HEK293 (cell line): Measurements from ENCODE around the gene FAM8A1.

Experiments
- CTCF ChIP-seq: fragments of 450-650 bp; formaldehyde crosslinking; IDR thresholded peaks from 2 replicates; pipeline ENCODE4 v1.5.1; 2016; ENCODE audit warnings: missing biosample characterization, missing genetic modification characterization
- GLI4 ChIP-seq: fragments of 450-650 bp; formaldehyde crosslinking; IDR thresholded peaks from 2 replicates; pipeline ENCODE4 v1.5.1; 2016; ENCODE audit warnings: missing biosample characterization, missing genetic modification characterization
- MEIS1 ChIP-seq: sonication (generic); formaldehyde crosslinking; IDR thresholded peaks from 2 replicates; pipeline ENCODE4 v1.8.1; 2022; ENCODE audit warnings: missing genetic modification reagents, mild to moderate bottlenecking, borderline replicate concordance
- PRDM1 ChIP-seq: fragments of 450-650 bp; formaldehyde crosslinking; IDR thresholded peaks from 2 replicates; pipeline ENCODE4; 2016; ENCODE audit warnings: missing biosample characterization, missing genetic modification characterization
- SP7 ChIP-seq: fragments of 450-650 bp; formaldehyde crosslinking; IDR thresholded peaks from 2 replicates; pipeline ENCODE4 v1.5.1; 2016; ENCODE audit warnings: missing biosample characterization, missing genetic modification characterization
- ZBTB44 ChIP-seq: fragments of 450-650 bp; IDR thresholded peaks from 2 replicates; pipeline ENCODE4 v1.5.1; 2018; ENCODE audit warnings: missing biosample characterization, mild to moderate bottlenecking, missing genetic modification characterization
- ZFP3 ChIP-seq: fragments of 450-650 bp; formaldehyde crosslinking; IDR thresholded peaks from 2 replicates; pipeline ENCODE4 v1.5.1; 2016; ENCODE audit warnings: low read depth, missing biosample characterization, missing genetic modification characterization
- ZNF155 ChIP-seq: fragments of 450-650 bp; formaldehyde crosslinking; IDR thresholded peaks from 2 replicates; pipeline ENCODE4 v1.5.1; 2016; ENCODE audit warnings: missing biosample characterization, missing genetic modification characterization
- ZNF157 ChIP-seq: fragments of 450-650 bp; formaldehyde crosslinking; IDR thresholded peaks from 2 replicates; pipeline ENCODE4 v1.5.1; 2016; ENCODE audit warnings: missing biosample characterization, missing genetic modification characterization
- ZNF175 ChIP-seq: fragments of 450-650 bp; formaldehyde crosslinking; IDR thresholded peaks from 2 replicates; pipeline ENCODE4 v1.5.1; 2016; ENCODE audit warnings: missing biosample characterization, missing genetic modification characterization
- ZNF24 ChIP-seq: fragments of 450-650 bp; formaldehyde crosslinking; IDR thresholded peaks from 2 replicates; pipeline ENCODE4 v1.5.1; 2016; ENCODE audit warnings: missing biosample characterization, missing genetic modification characterization
- ZNF292 ChIP-seq: fragments of 450-650 bp; formaldehyde crosslinking; IDR thresholded peaks from 2 replicates; pipeline ENCODE4 v1.5.1; 2016; ENCODE audit warnings: low read depth, missing biosample characterization, missing genetic modification characterization, borderline replicate concordance
- ZNF518A ChIP-seq: fragments of 450-650 bp; formaldehyde crosslinking; conservative IDR thresholded peaks from 2 replicates; pipeline ENCODE4 v1.5.1; 2016; ENCODE audit warnings: low read depth, missing biosample characterization, missing genetic modification characterization
- ZNF558 ChIP-seq: fragments of 450-650 bp; formaldehyde crosslinking; IDR thresholded peaks from 2 replicates; pipeline ENCODE4 v1.5.1; 2016; ENCODE audit warnings: missing biosample characterization, missing genetic modification characterization
- ZNF571 ChIP-seq: fragments of 450-650 bp; formaldehyde crosslinking; IDR thresholded peaks from 2 replicates; pipeline ENCODE4 v1.5.0; 2017; ENCODE audit warnings: missing biosample characterization, missing genetic modification characterization
- ZNF580 ChIP-seq: fragments of 450-650 bp; formaldehyde crosslinking; IDR thresholded peaks from 2 replicates; pipeline ENCODE4 v1.5.1; 2016; ENCODE audit warnings: missing biosample characterization, missing genetic modification characterization
- ZNF664 ChIP-seq: fragments of 450-650 bp; formaldehyde crosslinking; IDR thresholded peaks from 2 replicates; pipeline ENCODE4 v1.5.1; 2016; ENCODE audit warnings: missing biosample characterization, missing genetic modification characterization
- ZNF670 ChIP-seq: fragments of 450-650 bp; formaldehyde crosslinking; IDR thresholded peaks from 2 replicates; pipeline ENCODE4 v1.5.1; 2016; ENCODE audit warnings: missing biosample characterization, missing genetic modification characterization, low read depth
- ZNF677 ChIP-seq: fragments of 450-650 bp; IDR thresholded peaks from 2 replicates; pipeline ENCODE4 v1.5.0; 2018; ENCODE audit warnings: missing biosample characterization, mild to moderate bottlenecking, missing genetic modification characterization, moderate library complexity
- ZNF791 ChIP-seq: fragments of 450-650 bp; formaldehyde crosslinking; IDR thresholded peaks from 2 replicates; pipeline ENCODE4 v1.5.1; 2016; ENCODE audit warnings: missing biosample characterization, missing genetic modification characterization
- ZNF837 ChIP-seq: fragments of 450-650 bp; formaldehyde crosslinking; IDR thresholded peaks from 2 replicates; pipeline ENCODE4 v1.5.1; 2016; ENCODE audit warnings: missing biosample characterization, missing genetic modification characterization
- TF ChIP-seq, protein P1 (sequence below): fragments of 450-650 bp; formaldehyde crosslinking; IDR thresholded peaks from 2 replicates; pipeline ENCODE4 v1.5.1; 2017; ENCODE audit warnings: missing biosample characterization, missing genetic modification characterization
- TF ChIP-seq, protein P2 (sequence below): fragments of 450-650 bp; formaldehyde crosslinking; IDR thresholded peaks from 2 replicates; pipeline ENCODE4 v1.5.1; 2016; ENCODE audit warnings: missing biosample characterization, missing genetic modification characterization
- TF ChIP-seq, protein P3 (sequence below): fragments of 450-650 bp; formaldehyde crosslinking; IDR thresholded peaks from 2 replicates; pipeline ENCODE4 v1.5.1; 2016; ENCODE audit warnings: missing biosample characterization, missing genetic modification characterization
- TF ChIP-seq, protein P4 (sequence below): fragments of 450-650 bp; formaldehyde crosslinking; IDR thresholded peaks from 2 replicates; pipeline ENCODE4 v1.5.1; 2017; ENCODE audit warnings: missing biosample characterization, missing genetic modification characterization

FAM8A1 gene

GRCh38 chr6:17565399-17565798, 34.7 kb upstream of the FAM8A1 start (continued):
- TF ChIP-seq ZNF157 (tag by site-specific recombination) (no peak), ZNF677 (no peak), PRDM1 (no peak), SP7 (no peak), ZFP3 (no peak), ZNF24 (tag by site-specific recombination) (no peak), MEIS1 (CRISPR knock-in tag) (no peak), ZNF518A (tag by site-specific recombination) (0 out of 2 replicates have a peak, but pooled peaks have one; percentile 27), ZNF155 (tag by site-specific recombination) (no peak), ZNF571 (tag by site-specific recombination) (no peak), ZNF670 (no peak), ZNF664 (tag by site-specific recombination) (no peak), ZBTB44 (no peak), ZNF580 (no peak), ZNF791 (tag by site-specific recombination) (no peak), ZNF558 (no peak), ZNF837 (tag by site-specific recombination) (no peak), ZNF292 (tag by site-specific recombination) (no peak), CTCF (tag by site-specific recombination) (no peak), GLI4 (tag by site-specific recombination) (no peak), ZNF175 (no peak)
- TF ChIP-seq, protein P1, sequence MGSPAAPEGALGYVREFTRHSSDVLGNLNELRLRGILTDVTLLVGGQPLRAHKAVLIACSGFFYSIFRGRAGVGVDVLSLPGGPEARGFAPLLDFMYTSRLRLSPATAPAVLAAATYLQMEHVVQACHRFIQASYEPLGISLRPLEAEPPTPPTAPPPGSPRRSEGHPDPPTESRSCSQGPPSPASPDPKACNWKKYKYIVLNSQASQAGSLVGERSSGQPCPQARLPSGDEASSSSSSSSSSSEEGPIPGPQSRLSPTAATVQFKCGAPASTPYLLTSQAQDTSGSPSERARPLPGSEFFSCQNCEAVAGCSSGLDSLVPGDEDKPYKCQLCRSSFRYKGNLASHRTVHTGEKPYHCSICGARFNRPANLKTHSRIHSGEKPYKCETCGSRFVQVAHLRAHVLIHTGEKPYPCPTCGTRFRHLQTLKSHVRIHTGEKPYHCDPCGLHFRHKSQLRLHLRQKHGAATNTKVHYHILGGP (tag by site-specific recombination) = no peak
- TF ChIP-seq, protein P2, sequence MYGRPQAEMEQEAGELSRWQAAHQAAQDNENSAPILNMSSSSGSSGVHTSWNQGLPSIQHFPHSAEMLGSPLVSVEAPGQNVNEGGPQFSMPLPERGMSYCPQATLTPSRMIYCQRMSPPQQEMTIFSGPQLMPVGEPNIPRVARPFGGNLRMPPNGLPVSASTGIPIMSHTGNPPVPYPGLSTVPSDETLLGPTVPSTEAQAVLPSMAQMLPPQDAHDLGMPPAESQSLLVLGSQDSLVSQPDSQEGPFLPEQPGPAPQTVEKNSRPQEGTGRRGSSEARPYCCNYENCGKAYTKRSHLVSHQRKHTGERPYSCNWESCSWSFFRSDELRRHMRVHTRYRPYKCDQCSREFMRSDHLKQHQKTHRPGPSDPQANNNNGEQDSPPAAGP (tag by site-specific recombination) = no peak
- TF ChIP-seq, protein P3, sequence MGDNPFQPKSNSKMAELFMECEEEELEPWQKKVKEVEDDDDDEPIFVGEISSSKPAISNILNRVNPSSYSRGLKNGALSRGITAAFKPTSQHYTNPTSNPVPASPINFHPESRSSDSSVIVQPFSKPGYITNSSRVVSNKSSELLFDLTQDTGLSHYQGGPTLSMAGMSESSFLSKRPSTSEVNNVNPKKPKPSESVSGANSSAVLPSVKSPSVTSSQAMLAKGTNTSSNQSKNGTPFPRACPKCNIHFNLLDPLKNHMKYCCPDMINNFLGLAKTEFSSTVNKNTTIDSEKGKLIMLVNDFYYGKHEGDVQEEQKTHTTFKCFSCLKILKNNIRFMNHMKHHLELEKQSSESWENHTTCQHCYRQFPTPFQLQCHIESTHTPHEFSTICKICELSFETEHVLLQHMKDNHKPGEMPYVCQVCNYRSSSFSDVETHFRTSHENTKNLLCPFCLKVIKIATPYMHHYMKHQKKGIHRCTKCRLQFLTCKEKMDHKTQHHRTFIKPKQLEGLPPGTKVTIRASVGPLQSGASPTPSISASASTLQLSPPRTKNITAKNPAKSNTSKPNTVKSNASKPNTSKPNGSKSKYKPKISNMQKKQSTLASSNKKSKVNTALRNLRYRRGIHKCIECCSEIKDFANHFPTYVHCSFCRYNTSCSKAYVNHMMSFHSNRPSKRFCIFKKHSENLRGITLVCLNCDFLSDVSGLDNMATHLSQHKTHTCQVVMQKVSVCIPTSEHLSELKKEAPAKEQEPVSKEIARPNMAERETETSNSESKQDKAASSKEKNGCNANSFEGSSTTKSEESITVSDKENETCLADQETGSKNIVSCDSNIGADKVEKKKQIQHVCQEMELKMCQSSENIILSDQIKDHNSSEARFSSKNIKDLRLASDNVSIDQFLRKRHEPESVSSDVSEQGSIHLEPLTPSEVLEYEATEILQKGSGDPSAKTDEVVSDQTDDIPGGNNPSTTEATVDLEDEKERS (tag by site-specific recombination) = peak; percentile 98
- TF ChIP-seq, protein P4, sequence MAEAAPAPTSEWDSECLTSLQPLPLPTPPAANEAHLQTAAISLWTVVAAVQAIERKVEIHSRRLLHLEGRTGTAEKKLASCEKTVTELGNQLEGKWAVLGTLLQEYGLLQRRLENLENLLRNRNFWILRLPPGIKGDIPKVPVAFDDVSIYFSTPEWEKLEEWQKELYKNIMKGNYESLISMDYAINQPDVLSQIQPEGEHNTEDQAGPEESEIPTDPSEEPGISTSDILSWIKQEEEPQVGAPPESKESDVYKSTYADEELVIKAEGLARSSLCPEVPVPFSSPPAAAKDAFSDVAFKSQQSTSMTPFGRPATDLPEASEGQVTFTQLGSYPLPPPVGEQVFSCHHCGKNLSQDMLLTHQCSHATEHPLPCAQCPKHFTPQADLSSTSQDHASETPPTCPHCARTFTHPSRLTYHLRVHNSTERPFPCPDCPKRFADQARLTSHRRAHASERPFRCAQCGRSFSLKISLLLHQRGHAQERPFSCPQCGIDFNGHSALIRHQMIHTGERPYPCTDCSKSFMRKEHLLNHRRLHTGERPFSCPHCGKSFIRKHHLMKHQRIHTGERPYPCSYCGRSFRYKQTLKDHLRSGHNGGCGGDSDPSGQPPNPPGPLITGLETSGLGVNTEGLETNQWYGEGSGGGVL (tag by site-specific recombination) = no peak
